Head of caudate nucleus (tissue), 42 donors: ENCODE data around the gene MYH8.
A peak's percentile ranks its signal among the peaks of the same experiment; 100 is the strongest.

Source experiments
- DNase-seq, 42 donors: peaks; one replicate each; pipeline versions ENCODE4 v3.0.0 to v3.0.0-alpha.2; 2020 to 2021; ENCODE audit warnings: mixed read lengths in 7 of 42
- intact Hi-C: fragments of 100-400 bp; cut with DNase I; formaldehyde crosslinking; loops from one replicate; pipeline ENCODE4 v1.15.0; 2022

Gene MYH8

GRCh38 chr17:10392880-10393279 is 28.9 kb downstream of the MYH8 start:
- intact Hi-C loops, result no loop called here

GRCh38 chr17:10385871-10386270 is 35.9 kb downstream of the MYH8 start:
- intact Hi-C loops, result no loop called here

More at GRCh38 chr17:10392880-10393279, 28.9 kb downstream of the MYH8 start:
- no peak for DNase-seq

GRCh38 chr17:10384175-10384574 is 37.6 kb downstream of the MYH8 start:
- DNase-seq, result no peak
- intact Hi-C loops, result no loop called here

More at GRCh38 chr17:10385871-10386270, 35.9 kb downstream of the MYH8 start:
- no peak for DNase-seq

- intact Hi-C loops, result no loop called here
- DNase-seq, result no peak
Measured at GRCh38 chr17:10380631-10381408, 40.9 kb downstream of the MYH8 start.

- no peak for DNase-seq
- intact Hi-C loops, result no loop called here
Measured at GRCh38 chr17:10372906-10373305, 48.8 kb downstream of the MYH8 start, which contains the start of gene MYH13. TSS of gene MYH13 (minus strand) at chr17:10373006. CDS start at chr17:10364530, 8,476 bp downstream.

- intact Hi-C loops, result no loop called here
- DNase-seq, result no peak
Measured at GRCh38 chr17:10370016-10370608, 51.6 kb downstream of the MYH8 start.

GRCh38 chr17:10369239-10369638 is 52.5 kb downstream of the MYH8 start:
- intact Hi-C loops, result no loop called here

GRCh38 chr17:10368561-10368960 is 53.2 kb downstream of the MYH8 start:
- peak in 1 of 42 donors; percentile 0 for DNase-seq
- intact Hi-C loops, result no loop called here

More at GRCh38 chr17:10369239-10369638, 52.5 kb downstream of the MYH8 start:
- DNase-seq, result no peak

- DNase-seq, result no peak
- intact Hi-C loops, result no loop called here
Measured at GRCh38 chr17:10360578-10360977, 61.2 kb downstream of the MYH8 start.

GRCh38 chr17:10357768-10358167 is 64.0 kb downstream of the MYH8 start:
- DNase-seq, result peak in 4 of 42 donors; percentile 13 to 50 (median 24)

GRCh38 chr17:10354651-10355050 is 67.1 kb downstream of the MYH8 start:
- intact Hi-C loops, result no loop called here
- DNase-seq, result no peak

More at GRCh38 chr17:10357768-10358167, 64.0 kb downstream of the MYH8 start:
- intact Hi-C loops, result no loop called here

GRCh38 chr17:10352893-10353292 is 68.9 kb downstream of the MYH8 start:
- intact Hi-C loops, result no loop called here

GRCh38 chr17:10349403-10349802 is 72.3 kb downstream of the MYH8 start:
- intact Hi-C loops, result no loop called here
- no peak for DNase-seq

More at GRCh38 chr17:10352893-10353292, 68.9 kb downstream of the MYH8 start:
- no peak for DNase-seq

GRCh38 chr17:10344816-10345215 is 76.9 kb downstream of the MYH8 start:
- intact Hi-C loops, result no loop called here

More at GRCh38 chr17:10344816-10345215, 76.9 kb downstream of the MYH8 start:
- no peak for DNase-seq
